ENCODE measurements around the gene ERBB4. TPM values are rescaled to one million over a fixed set of nuclear protein-coding genes. Genes with fewer than 3 reads are reported as not detected.

Gene ERBB4
- total RNA-seq, 1 donor from 2014 or later, result 9.9 TPM

DNA sequence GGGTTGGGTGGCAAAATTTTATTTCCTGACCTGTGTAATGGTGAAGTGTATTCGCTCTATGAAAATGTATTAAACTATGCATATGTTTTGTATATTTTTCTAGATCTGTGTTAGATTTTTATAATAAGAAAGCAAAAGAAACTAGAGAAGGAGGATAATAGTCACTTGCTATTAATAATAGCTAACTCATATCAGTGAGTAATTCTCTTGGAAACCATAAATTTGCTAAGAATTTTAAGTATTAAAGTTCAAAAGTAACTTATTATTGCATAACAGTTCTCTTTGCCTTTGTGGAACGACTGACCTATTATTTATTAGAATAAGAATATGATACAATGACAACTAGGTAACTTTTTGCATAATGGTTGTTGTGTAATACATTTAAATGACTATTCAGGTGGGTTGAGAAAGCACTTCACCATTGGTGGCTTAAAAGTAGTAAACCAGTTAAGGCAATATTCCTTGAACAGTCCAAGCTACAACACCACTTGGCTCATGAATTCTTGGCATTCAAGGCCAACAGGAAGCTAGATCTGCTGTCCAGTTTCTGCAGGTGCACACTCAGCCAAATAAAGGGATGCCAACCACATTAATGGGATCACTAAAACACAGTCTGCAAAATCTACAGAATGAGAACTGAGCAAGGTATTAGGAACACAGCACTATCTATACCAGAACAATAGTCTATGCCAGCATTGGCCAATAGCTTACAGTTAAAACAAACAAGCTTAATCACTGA, 1060.9 kb downstream of the ERBB4 start:
- Histone ChIP-seq H3K4me3 (ENCODE audit: low read length in 3 of 3) (no peak overlapping the region), H3K9me3 (ENCODE audit: control insufficient read depth in 3 of 3, low read length in 3 of 3) (peaks cover 0 to 2% (median 0%) of the 10 kb centered on the region in 3 donors)

GRCh38 chr2:211473116-211473515, 1065.5 kb downstream of the ERBB4 start:
- Histone ChIP-seq H3K9me3 (ENCODE audit: control insufficient read depth in 3 of 3, low read length in 3 of 3) (peaks cover 0 to 2% (median 0%) of the 10 kb centered on the region in 3 donors), H3K36me3 (ENCODE audit: control insufficient read depth in 3 of 3, insufficient read depth in 3 of 3, low read length in 3 of 3) (no peaks in the 10 kb centered on the region), H3K27me3 (ENCODE audit: control insufficient read depth in 3 of 3, insufficient read depth in 3 of 3, low read length in 3 of 3) (no peaks in the 10 kb centered on the region), H3K4me1 (ENCODE audit: control insufficient read depth in 3 of 3, insufficient read depth in 3 of 3, low read length in 3 of 3) (no peaks in the 10 kb centered on the region), H3K4me3 (ENCODE audit: low read length in 3 of 3) (no peak overlapping the region), H3K9ac (ENCODE audit: low read depth in 1 of 3, low read length in 3 of 3) (no peak overlapping the region), H3K27ac (ENCODE audit: low read depth, low read length) (no peak overlapping the region)

More for the DNA sequence above, 1060.9 kb downstream of the ERBB4 start:
- H3K27ac ChIP-seq (ENCODE audit: low read depth, low read length), result no peak overlapping the region
- no peak overlapping the region for H3K9ac ChIP-seq (ENCODE audit: low read depth in 1 of 3, low read length in 3 of 3)
- no peaks in the 10 kb centered on the region for H3K36me3 ChIP-seq (ENCODE audit: control insufficient read depth in 3 of 3, insufficient read depth in 3 of 3, low read length in 3 of 3)
- no peaks in the 10 kb centered on the region for H3K4me1 ChIP-seq (ENCODE audit: control insufficient read depth in 3 of 3, insufficient read depth in 3 of 3, low read length in 3 of 3)
- H3K27me3 ChIP-seq (ENCODE audit: control insufficient read depth in 3 of 3, insufficient read depth in 3 of 3, low read length in 3 of 3), result no peaks in the 10 kb centered on the region

GRCh38 chr2:211469664-211470059, 1068.9 kb downstream of the ERBB4 start:
- Histone ChIP-seq H3K36me3 (ENCODE audit: control insufficient read depth in 3 of 3, insufficient read depth in 3 of 3, low read length in 3 of 3) (no peaks in the 10 kb centered on the region), H3K9ac (ENCODE audit: low read depth in 1 of 3, low read length in 3 of 3) (no peak overlapping the region)

DNA sequence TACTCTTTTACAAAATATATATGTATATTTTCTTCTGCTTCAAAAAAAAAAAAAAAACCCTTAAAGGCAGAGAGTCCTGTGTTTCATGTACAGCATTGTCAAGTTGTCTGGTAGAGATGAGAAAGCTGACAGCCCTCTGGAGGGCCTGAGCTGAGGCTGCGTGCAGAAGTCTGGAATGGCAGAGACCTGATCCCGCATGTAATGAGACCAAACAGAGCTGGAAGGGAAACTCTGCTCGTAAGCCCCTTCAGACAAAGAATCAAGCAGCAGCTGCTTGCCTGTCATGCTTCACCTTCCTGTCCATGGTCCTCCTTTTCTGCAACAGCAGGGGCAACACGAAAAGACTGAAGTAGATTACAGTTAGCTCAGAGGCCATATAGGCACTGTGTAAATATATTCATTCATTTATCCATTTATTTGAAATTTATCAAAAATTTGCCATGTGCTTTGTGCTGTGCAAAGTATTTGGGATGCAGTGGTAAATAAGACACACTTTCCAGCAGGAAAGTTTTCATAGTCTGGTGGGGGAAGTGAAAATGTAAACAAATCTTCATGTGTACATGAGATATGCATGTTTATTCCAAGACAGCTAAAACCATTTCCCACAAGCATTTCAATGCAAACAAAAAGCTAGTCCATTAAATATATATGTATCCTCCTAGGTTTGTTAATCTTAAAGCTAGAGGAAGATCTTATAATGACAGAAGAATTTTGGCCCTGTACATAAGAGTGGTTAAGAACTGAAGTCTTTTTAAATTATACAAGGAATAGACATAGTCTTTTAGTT, 1069.5 kb downstream of the ERBB4 start:
- Histone ChIP-seq H3K9ac (ENCODE audit: low read depth in 1 of 3, low read length in 3 of 3) (no peak overlapping the region), H3K27ac (ENCODE audit: low read depth, low read length) (no peak overlapping the region), H3K9me3 (ENCODE audit: control insufficient read depth in 3 of 3, low read length in 3 of 3) (peaks cover 0 to 2% (median 0%) of the 10 kb centered on the region in 3 donors), H3K36me3 (ENCODE audit: control insufficient read depth in 3 of 3, insufficient read depth in 3 of 3, low read length in 3 of 3) (no peaks in the 10 kb centered on the region), H3K27me3 (ENCODE audit: control insufficient read depth in 3 of 3, insufficient read depth in 3 of 3, low read length in 3 of 3) (no peaks in the 10 kb centered on the region), H3K4me1 (ENCODE audit: control insufficient read depth in 3 of 3, insufficient read depth in 3 of 3, low read length in 3 of 3) (no peaks in the 10 kb centered on the region), H3K4me3 (ENCODE audit: low read length in 3 of 3) (no peak overlapping the region)

More at GRCh38 chr2:211469664-211470059, 1068.9 kb downstream of the ERBB4 start:
- H3K9me3 ChIP-seq (ENCODE audit: control insufficient read depth in 3 of 3, low read length in 3 of 3), result peaks cover 0 to 2% (median 0%) of the 10 kb centered on the region in 3 donors
- no peak overlapping the region for H3K4me3 ChIP-seq (ENCODE audit: low read length in 3 of 3)
- H3K4me1 ChIP-seq (ENCODE audit: control insufficient read depth in 3 of 3, insufficient read depth in 3 of 3, low read length in 3 of 3), result no peaks in the 10 kb centered on the region
- no peaks in the 10 kb centered on the region for H3K27me3 ChIP-seq (ENCODE audit: control insufficient read depth in 3 of 3, insufficient read depth in 3 of 3, low read length in 3 of 3)
- no peak overlapping the region for H3K27ac ChIP-seq (ENCODE audit: low read depth, low read length)

- Histone ChIP-seq H3K36me3 (ENCODE audit: control insufficient read depth in 3 of 3, insufficient read depth in 3 of 3, low read length in 3 of 3) (no peaks in the 10 kb centered on the region), H3K4me1 (ENCODE audit: control insufficient read depth in 3 of 3, insufficient read depth in 3 of 3, low read length in 3 of 3) (no peaks in the 10 kb centered on the region), H3K9ac (ENCODE audit: low read depth in 1 of 3, low read length in 3 of 3) (no peak overlapping the region), H3K27me3 (ENCODE audit: control insufficient read depth in 3 of 3, insufficient read depth in 3 of 3, low read length in 3 of 3) (no peaks in the 10 kb centered on the region), H3K27ac (ENCODE audit: low read depth, low read length) (no peak overlapping the region), H3K9me3 (ENCODE audit: control insufficient read depth in 3 of 3, low read length in 3 of 3) (peaks cover 0 to 2% (median 0%) of the 10 kb centered on the region in 3 donors), H3K4me3 (ENCODE audit: low read length in 3 of 3) (no peak overlapping the region)
These were observed 1070.4 kb downstream of the ERBB4 start for GRCh38 chr2:211468217-211468616.

GRCh38 chr2:211463397-211463796, 1075.2 kb downstream of the ERBB4 start:
- no peak overlapping the region for H3K9ac ChIP-seq (ENCODE audit: low read depth in 1 of 3, low read length in 3 of 3)
- H3K27ac ChIP-seq (ENCODE audit: low read depth, low read length), result no peak overlapping the region
- H3K4me1 ChIP-seq (ENCODE audit: control insufficient read depth in 3 of 3, insufficient read depth in 3 of 3, low read length in 3 of 3), result no peaks in the 10 kb centered on the region
- H3K9me3 ChIP-seq (ENCODE audit: control insufficient read depth in 3 of 3, low read length in 3 of 3), result no peaks in the 10 kb centered on the region
- H3K4me3 ChIP-seq (ENCODE audit: low read length in 3 of 3), result no peak overlapping the region
- H3K27me3 ChIP-seq (ENCODE audit: control insufficient read depth in 3 of 3, insufficient read depth in 3 of 3, low read length in 3 of 3), result no peaks in the 10 kb centered on the region
- no peaks in the 10 kb centered on the region for H3K36me3 ChIP-seq (ENCODE audit: control insufficient read depth in 3 of 3, insufficient read depth in 3 of 3, low read length in 3 of 3)

DNA sequence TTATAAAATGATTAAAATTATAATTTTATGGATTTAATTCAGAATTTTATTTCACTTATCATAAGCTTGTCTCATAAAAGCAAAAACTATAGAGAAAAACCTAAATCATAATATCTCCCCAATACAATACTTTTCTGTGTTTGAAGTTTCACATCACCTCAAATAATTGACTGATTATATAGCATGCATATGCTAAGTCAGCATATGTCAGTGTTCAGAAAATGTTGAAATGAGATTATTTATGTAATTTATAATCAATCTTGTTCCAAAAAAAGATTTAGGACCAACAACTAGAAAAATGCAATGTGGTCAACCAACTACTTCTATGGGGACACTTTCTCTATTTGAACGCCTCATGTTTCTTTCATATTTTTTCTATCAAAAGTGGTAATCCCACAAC, 1079.6 kb downstream of the ERBB4 start:
- Histone ChIP-seq H3K27me3 (ENCODE audit: control insufficient read depth in 3 of 3, insufficient read depth in 3 of 3, low read length in 3 of 3) (no peaks in the 10 kb centered on the region), H3K9ac (ENCODE audit: low read depth in 1 of 3, low read length in 3 of 3) (no peak overlapping the region), H3K4me3 (ENCODE audit: low read length in 3 of 3) (no peak overlapping the region), H3K4me1 (ENCODE audit: control insufficient read depth in 3 of 3, insufficient read depth in 3 of 3, low read length in 3 of 3) (no peaks in the 10 kb centered on the region), H3K36me3 (ENCODE audit: control insufficient read depth in 3 of 3, insufficient read depth in 3 of 3, low read length in 3 of 3) (no peaks in the 10 kb centered on the region), H3K27ac (ENCODE audit: low read depth, low read length) (no peak overlapping the region), H3K9me3 (ENCODE audit: control insufficient read depth in 3 of 3, low read length in 3 of 3) (no peaks in the 10 kb centered on the region)

GRCh38 chr2:211457325-211457724, 1081.3 kb downstream of the ERBB4 start:
- Histone ChIP-seq H3K4me3 (ENCODE audit: low read length in 3 of 3) (no peak overlapping the region), H3K9ac (ENCODE audit: low read depth in 1 of 3, low read length in 3 of 3) (no peak overlapping the region), H3K27ac (ENCODE audit: low read depth, low read length) (no peak overlapping the region), H3K9me3 (ENCODE audit: control insufficient read depth in 3 of 3, low read length in 3 of 3) (no peaks in the 10 kb centered on the region), H3K4me1 (ENCODE audit: control insufficient read depth in 3 of 3, insufficient read depth in 3 of 3, low read length in 3 of 3) (no peaks in the 10 kb centered on the region), H3K27me3 (ENCODE audit: control insufficient read depth in 3 of 3, insufficient read depth in 3 of 3, low read length in 3 of 3) (no peaks in the 10 kb centered on the region), H3K36me3 (ENCODE audit: control insufficient read depth in 3 of 3, insufficient read depth in 3 of 3, low read length in 3 of 3) (no peaks in the 10 kb centered on the region)

GRCh38 chr2:211455216-211455841, 1083.3 kb downstream of the ERBB4 start:
- H3K4me1 ChIP-seq (ENCODE audit: control insufficient read depth in 3 of 3, insufficient read depth in 3 of 3, low read length in 3 of 3), result no peaks in the 10 kb centered on the region
- H3K27me3 ChIP-seq (ENCODE audit: control insufficient read depth in 3 of 3, insufficient read depth in 3 of 3, low read length in 3 of 3), result no peaks in the 10 kb centered on the region
- H3K4me3 ChIP-seq (ENCODE audit: low read length in 3 of 3), result no peak overlapping the region
- no peaks in the 10 kb centered on the region for H3K9me3 ChIP-seq (ENCODE audit: control insufficient read depth in 3 of 3, low read length in 3 of 3)
- H3K9ac ChIP-seq (ENCODE audit: low read depth in 1 of 3, low read length in 3 of 3), result no peak overlapping the region
- no peak overlapping the region for H3K27ac ChIP-seq (ENCODE audit: low read depth, low read length)
- no peaks in the 10 kb centered on the region for H3K36me3 ChIP-seq (ENCODE audit: control insufficient read depth in 3 of 3, insufficient read depth in 3 of 3, low read length in 3 of 3)

DNA sequence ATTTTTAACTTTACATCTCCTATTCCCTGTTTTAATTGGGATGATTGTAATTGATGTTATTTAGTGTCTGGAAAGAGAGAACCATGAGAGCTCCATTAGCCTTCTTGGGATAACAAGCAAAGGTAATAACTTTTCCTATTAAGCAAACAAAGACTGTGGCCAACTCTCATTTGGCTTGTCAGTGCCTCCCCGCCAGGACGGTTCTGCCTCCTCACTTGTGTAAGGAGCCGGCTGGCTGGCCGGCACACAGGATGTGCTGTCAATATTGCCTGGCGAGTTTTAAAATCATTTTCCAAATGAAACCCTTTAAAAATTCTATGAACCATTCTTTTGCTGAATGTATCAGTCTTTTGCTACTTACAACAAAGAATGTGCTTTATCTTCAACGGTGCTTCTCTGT, 1083.9 kb downstream of the ERBB4 start:
- Histone ChIP-seq H3K36me3 (ENCODE audit: control insufficient read depth in 3 of 3, insufficient read depth in 3 of 3, low read length in 3 of 3) (no peaks in the 10 kb centered on the region), H3K9ac (ENCODE audit: low read depth in 1 of 3, low read length in 3 of 3) (no peak overlapping the region), H3K9me3 (ENCODE audit: control insufficient read depth in 3 of 3, low read length in 3 of 3) (no peaks in the 10 kb centered on the region), H3K27ac (ENCODE audit: low read depth, low read length) (no peak overlapping the region), H3K4me1 (ENCODE audit: control insufficient read depth in 3 of 3, insufficient read depth in 3 of 3, low read length in 3 of 3) (no peaks in the 10 kb centered on the region), H3K27me3 (ENCODE audit: control insufficient read depth in 3 of 3, insufficient read depth in 3 of 3, low read length in 3 of 3) (no peaks in the 10 kb centered on the region), H3K4me3 (ENCODE audit: low read length in 3 of 3) (no peak overlapping the region)

Measured in skeletal muscle tissue (tissue), 4 donors.